HCT116 (cell line): ENCODE data around the gene BICRA.
"Not testable (repeated sequence)": the region's sequence is repeated elsewhere in the genome, so short reads cannot be mapped to it uniquely, and the experiment has no call there.

ENCODE experiments used
- ELF1 ChIP-seq: IDR thresholded peaks from 2 replicates; pipeline ENCODE4 v1.6.1; 2012; ENCODE audit warnings: low read depth, borderline replicate concordance
- EZH2 ChIP-seq: fragments of 200-600 bp; sonication (generic); IDR thresholded peaks from 2 replicates; pipeline ENCODE4 v1.6.1; 2017; ENCODE audit warnings: antibody characterized with exemption, mixed run types
- JUND ChIP-seq: IDR thresholded peaks from 2 replicates; pipeline ENCODE4 v1.6.1; 2012
- POLR2A ChIP-seq: IDR thresholded peaks from 2 replicates; pipeline ENCODE4 v1.7.0; 2011; ENCODE audit warnings: borderline replicate concordance; ENCODE audit not compliant: insufficient read depth, insufficient read length; ENCODE audit errors: extremely low read depth
- POLR2AphosphoS5 ChIP-seq: IDR thresholded peaks from 2 replicates; pipeline ENCODE4 v1.6.1; 2011; ENCODE audit warnings: mild to moderate bottlenecking, low read depth, low read length, moderate library complexity
- YY1 ChIP-seq: IDR thresholded peaks from 2 replicates; pipeline ENCODE4 v1.6.1; 2011; ENCODE audit warnings: low read length, low read depth, moderate library complexity, mild to moderate bottlenecking; ENCODE audit not compliant: insufficient replicate concordance; ENCODE audit errors: extremely low read depth
- TF ChIP-seq, protein P1 (sequence below), 3 experiments: fragments of 200-600 bp in 1 of 3; sonication (generic) in 1 of 3; IDR thresholded peaks in 2 of 3; conservative IDR thresholded peaks in 1 of 3; 2 replicates each; pipeline ENCODE4 v1.5.1; 2012 to 2017; ENCODE audit warnings: low read depth in 2 of 3, low read length in 2 of 3, antibody characterized with exemption in 1 of 3, borderline replicate concordance in 1 of 3, control low read depth in 1 of 3, mild to moderate bottlenecking in 1 of 3, mixed read lengths in 1 of 3, mixed run types in 1 of 3, moderate library complexity in 1 of 3; ENCODE audit not compliant: insufficient read depth in 1 of 3
- TF ChIP-seq, protein P2 (sequence below): IDR thresholded peaks from 2 replicates; pipeline ENCODE4 v1.6.1; 2012
- TF ChIP-seq, protein P3 (sequence below): IDR thresholded peaks from 2 replicates; pipeline ENCODE4 v1.6.1; 2012; ENCODE audit warnings: low read depth
- TF ChIP-seq, protein P4 (sequence below): IDR thresholded peaks from 2 replicates; pipeline ENCODE4 v1.6.1; 2012

DNA sequence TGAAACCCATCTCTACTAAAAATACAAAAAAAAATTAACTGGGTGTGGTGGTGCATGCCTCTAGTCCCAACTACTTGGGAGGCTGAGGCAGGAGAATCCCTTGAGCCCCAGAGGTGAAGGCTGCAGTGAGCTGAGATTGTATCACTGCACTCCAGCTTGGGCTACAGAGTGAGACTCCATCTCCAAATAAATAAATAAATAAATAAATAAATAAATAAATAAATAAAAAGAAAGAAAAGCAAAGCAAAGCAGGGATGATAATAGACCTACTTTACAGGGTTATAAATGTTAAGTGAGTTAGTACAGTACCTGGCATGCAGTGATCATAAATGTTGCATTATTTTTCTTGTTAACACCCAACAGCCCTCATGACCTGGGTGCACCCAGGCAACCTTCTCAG is 105.9 kb downstream of the BICRA start:
- TF ChIP-seq, protein P1, sequence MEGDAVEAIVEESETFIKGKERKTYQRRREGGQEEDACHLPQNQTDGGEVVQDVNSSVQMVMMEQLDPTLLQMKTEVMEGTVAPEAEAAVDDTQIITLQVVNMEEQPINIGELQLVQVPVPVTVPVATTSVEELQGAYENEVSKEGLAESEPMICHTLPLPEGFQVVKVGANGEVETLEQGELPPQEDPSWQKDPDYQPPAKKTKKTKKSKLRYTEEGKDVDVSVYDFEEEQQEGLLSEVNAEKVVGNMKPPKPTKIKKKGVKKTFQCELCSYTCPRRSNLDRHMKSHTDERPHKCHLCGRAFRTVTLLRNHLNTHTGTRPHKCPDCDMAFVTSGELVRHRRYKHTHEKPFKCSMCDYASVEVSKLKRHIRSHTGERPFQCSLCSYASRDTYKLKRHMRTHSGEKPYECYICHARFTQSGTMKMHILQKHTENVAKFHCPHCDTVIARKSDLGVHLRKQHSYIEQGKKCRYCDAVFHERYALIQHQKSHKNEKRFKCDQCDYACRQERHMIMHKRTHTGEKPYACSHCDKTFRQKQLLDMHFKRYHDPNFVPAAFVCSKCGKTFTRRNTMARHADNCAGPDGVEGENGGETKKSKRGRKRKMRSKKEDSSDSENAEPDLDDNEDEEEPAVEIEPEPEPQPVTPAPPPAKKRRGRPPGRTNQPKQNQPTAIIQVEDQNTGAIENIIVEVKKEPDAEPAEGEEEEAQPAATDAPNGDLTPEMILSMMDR (IDR thresholded peaks at IDR 0.05 in 2 of 3, conservative IDR thresholded peaks at IDR 0.05 in 1 of 3; ENCODE audit: borderline replicate concordance in 1 of 3, insufficient read depth in 1 of 3, low read depth in 2 of 3, low read length in 2 of 3) = not testable (repeated sequence)
- TF ChIP-seq EZH2, POLR2AphosphoS5, POLR2A, YY1, ELF1, JUND: not testable (repeated sequence)
- TF ChIP-seq, protein P2, sequence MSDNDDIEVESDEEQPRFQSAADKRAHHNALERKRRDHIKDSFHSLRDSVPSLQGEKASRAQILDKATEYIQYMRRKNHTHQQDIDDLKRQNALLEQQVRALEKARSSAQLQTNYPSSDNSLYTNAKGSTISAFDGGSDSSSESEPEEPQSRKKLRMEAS = not testable (repeated sequence)
- TF ChIP-seq, protein P3, sequence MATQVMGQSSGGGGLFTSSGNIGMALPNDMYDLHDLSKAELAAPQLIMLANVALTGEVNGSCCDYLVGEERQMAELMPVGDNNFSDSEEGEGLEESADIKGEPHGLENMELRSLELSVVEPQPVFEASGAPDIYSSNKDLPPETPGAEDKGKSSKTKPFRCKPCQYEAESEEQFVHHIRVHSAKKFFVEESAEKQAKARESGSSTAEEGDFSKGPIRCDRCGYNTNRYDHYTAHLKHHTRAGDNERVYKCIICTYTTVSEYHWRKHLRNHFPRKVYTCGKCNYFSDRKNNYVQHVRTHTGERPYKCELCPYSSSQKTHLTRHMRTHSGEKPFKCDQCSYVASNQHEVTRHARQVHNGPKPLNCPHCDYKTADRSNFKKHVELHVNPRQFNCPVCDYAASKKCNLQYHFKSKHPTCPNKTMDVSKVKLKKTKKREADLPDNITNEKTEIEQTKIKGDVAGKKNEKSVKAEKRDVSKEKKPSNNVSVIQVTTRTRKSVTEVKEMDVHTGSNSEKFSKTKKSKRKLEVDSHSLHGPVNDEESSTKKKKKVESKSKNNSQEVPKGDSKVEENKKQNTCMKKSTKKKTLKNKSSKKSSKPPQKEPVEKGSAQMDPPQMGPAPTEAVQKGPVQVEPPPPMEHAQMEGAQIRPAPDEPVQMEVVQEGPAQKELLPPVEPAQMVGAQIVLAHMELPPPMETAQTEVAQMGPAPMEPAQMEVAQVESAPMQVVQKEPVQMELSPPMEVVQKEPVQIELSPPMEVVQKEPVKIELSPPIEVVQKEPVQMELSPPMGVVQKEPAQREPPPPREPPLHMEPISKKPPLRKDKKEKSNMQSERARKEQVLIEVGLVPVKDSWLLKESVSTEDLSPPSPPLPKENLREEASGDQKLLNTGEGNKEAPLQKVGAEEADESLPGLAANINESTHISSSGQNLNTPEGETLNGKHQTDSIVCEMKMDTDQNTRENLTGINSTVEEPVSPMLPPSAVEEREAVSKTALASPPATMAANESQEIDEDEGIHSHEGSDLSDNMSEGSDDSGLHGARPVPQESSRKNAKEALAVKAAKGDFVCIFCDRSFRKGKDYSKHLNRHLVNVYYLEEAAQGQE = not testable (repeated sequence)
- TF ChIP-seq, protein P4, sequence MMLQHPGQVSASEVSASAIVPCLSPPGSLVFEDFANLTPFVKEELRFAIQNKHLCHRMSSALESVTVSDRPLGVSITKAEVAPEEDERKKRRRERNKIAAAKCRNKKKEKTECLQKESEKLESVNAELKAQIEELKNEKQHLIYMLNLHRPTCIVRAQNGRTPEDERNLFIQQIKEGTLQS = not testable (repeated sequence)
